ENCODE measurements around the gene CARMIL1. TPM values are rescaled to one million over a fixed set of nuclear protein-coding genes. Genes with fewer than 3 reads are reported as not detected.
"Not testable (repeated sequence)": the region's sequence is repeated elsewhere in the genome, so short reads cannot be mapped to it uniquely, and the experiment has no call there.

Gene CARMIL1
- total RNA-seq, 1 experiment from 2014 or later: 8.6 TPM

DNA sequence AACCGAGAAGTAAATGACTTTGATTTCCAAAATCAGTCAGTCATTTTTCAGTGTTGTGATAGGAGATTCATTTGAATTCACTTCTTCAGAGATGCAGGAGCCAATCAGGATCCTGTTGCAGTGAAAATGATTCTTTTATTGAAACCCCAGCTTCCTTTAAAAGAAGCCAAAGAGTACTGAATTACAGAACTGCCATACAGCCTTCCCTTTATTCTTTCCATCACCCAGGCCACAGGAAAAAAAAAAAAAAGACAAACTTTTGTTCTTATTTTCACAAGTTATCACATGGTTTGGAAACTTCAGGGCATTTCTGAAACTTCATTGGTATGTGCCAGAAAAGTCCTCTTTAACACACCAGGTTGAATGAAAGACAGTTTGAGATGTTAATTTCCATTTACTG lies 1.8 kb upstream of the CARMIL1 start:
- DNase-seq (ENCODE audit: low spot score): no peak

DNA sequence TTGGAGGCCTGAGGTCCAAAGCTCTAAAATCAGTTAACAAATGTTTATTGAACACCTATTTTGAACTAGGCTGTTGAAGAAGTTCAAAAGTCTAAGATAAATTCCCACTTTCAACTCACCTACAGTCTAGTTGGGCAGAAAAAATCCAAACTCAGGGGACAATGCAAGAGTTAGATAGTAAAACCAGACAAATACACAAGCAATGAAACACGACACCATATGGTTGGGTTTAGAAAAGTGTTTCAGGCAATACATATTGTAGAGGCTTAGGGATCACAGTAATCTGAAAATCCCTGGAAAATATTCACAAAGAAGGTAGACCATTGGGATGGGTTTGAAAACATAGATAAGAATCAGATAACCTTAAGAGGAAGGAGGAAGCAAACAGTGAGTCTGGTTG lies 1.3 kb upstream of the CARMIL1 start:
- DNase-seq (ENCODE audit: low spot score): no peak

- peak; percentile 12 for DNase-seq (ENCODE audit: low spot score)
These were observed 787 bp upstream of the CARMIL1 start for GRCh38 chr6:25278261-25278913.

DNA sequence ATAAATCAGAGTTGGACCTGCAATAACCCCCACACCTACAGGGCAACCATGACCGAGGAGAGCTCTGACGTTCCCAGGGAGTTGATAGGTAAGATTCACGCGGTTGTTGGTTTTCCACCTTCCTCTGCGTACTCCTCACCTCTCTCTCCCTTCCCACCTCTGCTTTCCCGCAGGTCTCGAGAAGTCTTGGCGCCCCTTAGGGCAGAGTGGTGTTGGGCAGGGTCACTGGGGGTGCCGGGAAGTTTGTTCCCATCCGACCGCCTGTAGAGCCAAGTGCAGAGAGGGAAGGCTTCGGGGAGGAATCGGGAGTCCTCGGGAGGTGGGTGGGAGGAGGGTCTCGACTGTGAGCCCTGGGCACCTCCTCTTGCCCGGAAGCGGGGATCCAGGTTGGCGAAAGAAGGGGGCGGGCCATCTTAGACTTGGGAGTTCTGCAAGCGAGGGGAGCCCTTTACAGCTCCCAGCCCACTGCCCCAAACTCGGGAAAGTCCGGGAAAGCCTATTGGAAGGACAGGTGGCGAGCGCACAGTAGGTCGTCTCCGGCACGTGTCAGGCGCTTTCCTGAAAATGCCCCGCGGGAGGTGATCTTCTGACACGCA lies 672 bp downstream of the CARMIL1 start:
- peak; percentile 9 for DNase-seq (ENCODE audit: low spot score)

- DNase-seq (ENCODE audit: low spot score): no peak
These were observed 1.3 kb downstream of the CARMIL1 start for GRCh38 chr6:25280344-25281074.

DNA sequence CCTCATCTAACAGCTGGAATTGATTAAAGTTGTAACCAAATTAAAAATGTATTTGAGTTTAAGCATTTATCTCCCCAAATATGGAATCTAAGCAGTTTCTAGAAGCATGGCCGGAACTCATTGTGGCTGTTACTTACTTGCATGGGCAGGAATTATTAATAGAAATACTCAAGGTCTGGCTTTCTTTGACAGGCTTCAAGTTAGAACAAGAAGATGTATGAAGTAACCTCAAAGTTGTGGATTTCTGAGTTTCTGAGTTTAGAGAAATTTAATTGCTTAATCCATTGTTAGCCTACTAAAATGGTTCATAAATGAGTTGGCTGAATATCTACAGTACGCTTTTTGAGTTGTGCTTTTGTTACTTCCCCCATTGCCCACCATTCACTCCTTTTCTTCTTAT lies 7.7 kb downstream of the CARMIL1 start:
- DNase-seq (ENCODE audit: low spot score): no peak

GRCh38 chr6:25287941-25288340 lies 8.8 kb downstream of the CARMIL1 start:
- DNase-seq (ENCODE audit: low spot score): no peak

DNA sequence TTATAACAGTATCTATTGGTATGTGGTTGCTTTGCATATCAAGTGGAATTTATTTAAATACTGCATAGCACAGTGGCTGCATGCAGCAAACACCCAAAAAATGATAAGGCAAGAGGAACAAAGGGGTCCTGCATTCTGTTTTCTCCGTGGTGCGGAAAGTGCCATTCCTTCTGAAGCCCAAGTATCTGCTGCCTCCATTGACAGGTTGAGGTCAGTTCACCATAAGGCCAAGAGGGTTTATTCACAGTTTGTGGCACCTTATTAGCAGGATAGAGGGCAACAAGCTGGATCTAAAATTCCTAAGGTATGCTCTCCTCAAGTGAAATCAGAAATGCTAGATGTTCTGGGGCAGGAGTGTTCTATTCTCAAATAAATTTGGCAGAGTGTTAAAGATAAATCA lies 9.3 kb downstream of the CARMIL1 start:
- DNase-seq (ENCODE audit: low spot score): no peak

GRCh38 chr6:25290306-25291060 lies 11.3 kb downstream of the CARMIL1 start:
- no peak for DNase-seq (ENCODE audit: low spot score)

- no peak for DNase-seq (ENCODE audit: low spot score)
These were observed 13.2 kb downstream of the CARMIL1 start for GRCh38 chr6:25292384-25292783.

DNA sequence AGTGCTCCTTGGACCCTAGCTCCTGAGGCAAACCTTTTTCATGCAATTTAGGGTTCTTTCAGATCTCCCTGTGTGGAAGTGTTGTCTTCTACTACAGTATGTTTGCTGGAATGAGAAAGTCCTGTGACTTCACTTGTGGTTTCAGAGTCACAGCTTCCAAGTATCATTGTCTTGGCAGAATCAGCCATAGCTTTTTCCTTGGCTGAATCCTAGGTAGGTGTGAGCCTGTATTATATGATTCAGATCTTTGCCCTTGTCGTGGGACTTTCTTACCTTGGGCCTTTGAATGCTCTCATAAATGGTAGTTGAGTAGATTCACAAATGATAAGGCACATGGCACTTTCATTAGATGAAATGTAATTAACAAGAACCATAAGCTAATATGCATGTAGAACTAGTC lies 16.5 kb downstream of the CARMIL1 start:
- no peak for DNase-seq (ENCODE audit: low spot score)

DNA sequence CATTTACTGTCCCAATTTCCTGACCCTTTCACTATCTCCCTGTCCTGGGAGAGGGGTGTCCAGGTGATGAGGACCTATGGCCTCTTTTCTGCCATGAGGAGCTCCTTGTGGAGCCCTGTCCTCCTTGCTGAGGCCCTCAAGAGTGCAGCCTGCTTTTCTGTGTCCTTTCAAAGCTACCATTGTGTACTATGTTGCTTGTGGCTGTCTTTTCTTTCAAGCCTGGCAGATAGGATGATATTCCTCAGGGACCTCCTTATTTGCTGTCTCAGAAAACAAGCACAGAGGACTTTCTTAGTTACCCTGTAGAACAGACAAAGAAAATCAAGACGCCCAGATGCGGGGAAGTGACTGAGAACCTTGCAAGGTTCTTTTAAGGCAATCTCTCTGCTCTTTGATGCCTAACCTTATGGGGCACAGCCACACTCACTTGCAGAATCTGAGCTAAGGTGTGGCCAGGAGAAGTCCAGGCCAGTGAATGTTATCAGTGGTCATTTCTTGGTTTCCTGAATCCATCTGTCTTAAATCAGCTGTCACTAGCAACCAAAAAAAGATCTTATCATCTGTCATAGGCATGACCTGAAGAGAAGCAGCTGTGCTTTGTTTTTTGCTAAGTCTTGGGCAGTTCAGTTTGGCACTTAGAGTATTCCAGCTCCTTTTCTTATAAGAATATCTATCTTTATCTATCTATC lies 17.2 kb downstream of the CARMIL1 start:
- no peak for DNase-seq (ENCODE audit: low spot score)

- DNase-seq (ENCODE audit: low spot score): no peak
These were observed 17.9 kb downstream of the CARMIL1 start for GRCh38 chr6:25297039-25297441.

DNA sequence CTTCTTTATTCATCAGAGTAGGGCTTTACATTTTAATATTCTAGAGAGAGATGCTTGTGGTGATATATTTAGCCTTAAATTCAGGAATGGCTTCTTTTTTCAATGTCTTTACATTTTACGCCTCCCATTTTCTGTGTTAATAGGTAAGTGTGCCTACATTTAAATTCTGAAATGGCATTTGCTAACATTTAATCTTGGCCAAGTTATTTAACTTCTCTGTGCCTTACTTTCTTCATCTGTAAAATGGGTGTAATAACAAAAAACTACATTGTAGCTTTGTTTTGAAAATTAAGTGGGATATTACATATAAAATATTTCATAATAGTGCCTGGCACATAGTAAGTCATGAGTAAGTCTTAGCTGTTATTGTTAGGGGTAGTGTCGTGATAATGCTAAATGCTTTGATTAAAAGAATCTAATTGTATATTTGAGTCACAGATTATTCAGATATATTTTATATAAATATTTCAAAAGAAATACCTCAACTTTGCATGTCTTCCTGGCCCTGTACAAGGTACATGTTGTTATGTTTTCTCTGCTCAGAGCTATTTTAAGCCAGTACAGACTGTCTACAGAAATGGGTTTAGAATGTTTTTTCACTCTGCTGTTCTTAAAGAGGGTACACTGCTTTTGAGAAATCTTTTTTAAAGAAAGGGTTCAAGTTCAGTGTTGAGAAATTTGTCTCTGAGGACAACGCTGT lies 18.8 kb downstream of the CARMIL1 start:
- no peak for DNase-seq (ENCODE audit: low spot score)

DNA sequence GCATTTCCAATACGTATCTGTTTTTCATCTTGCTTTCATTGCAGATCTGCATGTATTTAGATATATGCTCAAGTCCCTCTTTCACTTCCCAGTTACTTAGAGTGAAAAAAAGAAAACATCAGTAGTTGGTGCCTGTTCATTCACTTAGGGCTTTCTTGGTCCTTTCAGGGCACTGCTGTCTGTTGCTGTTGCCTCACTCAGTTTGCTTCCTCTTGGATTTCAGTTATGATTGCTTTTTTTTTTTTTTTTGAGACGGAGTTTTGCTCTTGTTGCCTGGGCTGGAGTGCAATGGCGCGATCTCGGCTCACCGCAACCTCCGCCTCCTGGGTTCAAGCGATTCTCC lies 19.3 kb downstream of the CARMIL1 start:
- DNase-seq (ENCODE audit: low spot score): not testable (repeated sequence)

- DNase-seq (ENCODE audit: low spot score): no peak
These were observed 22.2 kb downstream of the CARMIL1 start for GRCh38 chr6:25301362-25301761.

GRCh38 chr6:25302151-25302550 lies 23.0 kb downstream of the CARMIL1 start:
- no peak for DNase-seq (ENCODE audit: low spot score)

DNA sequence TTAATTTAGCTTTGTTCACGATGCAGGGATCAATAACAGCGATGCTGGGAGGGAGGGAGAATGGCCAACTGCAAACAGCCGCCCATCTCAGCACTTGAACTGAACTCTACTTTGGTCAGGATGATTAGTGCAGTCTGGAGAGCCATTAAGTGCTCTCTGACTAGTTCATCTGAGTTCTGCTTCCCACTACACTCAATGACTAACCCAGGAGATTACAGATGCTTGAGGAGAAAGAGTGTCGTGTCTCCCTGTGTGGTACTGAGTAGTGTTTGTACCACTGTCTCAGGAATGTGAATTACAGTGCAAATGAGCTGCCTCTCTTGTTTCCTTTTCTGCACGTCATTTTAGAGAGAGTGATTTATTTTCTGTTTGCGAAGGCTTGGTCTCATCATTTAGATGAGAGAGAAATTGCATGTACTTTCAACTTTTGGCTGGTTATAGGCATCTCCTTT lies 23.5 kb downstream of the CARMIL1 start:
- peak; percentile 52 for DNase-seq (ENCODE audit: low spot score)

DNA sequence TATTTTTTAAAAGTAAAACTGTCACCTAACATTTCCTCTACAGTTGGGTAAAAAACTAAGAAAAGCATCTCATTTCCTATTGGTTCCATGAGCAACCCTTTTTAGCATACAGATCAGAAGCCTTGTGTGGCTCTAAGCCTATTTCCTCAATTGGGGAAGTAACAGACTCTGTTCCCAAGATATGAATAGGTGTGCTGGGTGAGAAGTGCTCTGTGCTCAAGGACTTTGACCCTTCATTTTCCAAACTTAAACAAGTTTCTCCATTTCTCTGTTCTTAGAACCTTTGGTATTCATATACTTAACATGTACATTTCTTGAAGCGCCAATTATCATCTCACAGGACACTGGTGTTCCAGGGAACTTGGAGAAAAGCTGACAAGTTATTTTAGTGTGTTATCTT lies 24.1 kb downstream of the CARMIL1 start:
- no peak for DNase-seq (ENCODE audit: low spot score)

GRCh38 chr6:25306379-25306778 lies 27.2 kb downstream of the CARMIL1 start:
- DNase-seq (ENCODE audit: low spot score): no peak

DNA sequence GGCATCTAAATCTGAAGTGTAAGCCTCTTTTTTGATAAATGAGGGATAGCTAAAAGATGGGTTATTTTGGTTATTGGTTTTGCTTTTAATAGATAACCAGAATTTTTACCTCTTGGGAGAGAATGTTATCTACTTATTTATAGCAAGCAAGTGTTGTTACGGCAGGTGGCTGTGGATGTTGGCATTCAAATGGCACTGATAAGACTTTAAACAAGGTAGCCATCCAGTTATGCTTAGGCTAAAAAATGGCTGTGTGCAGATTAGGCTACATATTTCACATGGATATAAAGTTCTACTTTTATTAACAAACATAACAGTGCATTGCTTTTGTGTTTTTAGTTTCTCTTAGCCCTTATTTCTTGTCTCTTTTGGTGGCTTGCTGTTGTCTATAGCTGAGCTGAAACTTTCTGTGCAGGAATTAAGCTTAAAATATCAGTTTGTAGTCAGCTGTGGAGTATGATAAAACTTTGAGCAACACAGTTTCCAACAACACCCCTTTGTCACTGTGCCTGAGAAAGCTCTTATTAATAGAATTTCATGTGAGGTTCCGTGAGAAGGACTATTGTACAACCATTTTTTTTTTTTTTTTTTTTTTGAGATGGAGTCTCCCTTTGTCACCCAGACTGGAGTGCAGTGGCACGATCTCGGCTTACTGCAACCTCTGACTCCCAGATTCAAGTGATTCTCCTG lies 28.8 kb downstream of the CARMIL1 start:
- DNase-seq (ENCODE audit: low spot score): no peak
